C4-2B (cell line): ENCODE results near the gene PTH1R.

Experiments used
- ZFX ChIP-seq: fragments of 450-650 bp; IDR thresholded peaks from 2 replicates; pipeline ENCODE4 v1.6.1; 2017
- TF ChIP-seq, protein P1 (sequence below): fragments of 450-650 bp; conservative IDR thresholded peaks from 2 replicates; pipeline ENCODE4 v1.5.1; 2017; ENCODE audit warnings: mild to moderate bottlenecking

DNA sequence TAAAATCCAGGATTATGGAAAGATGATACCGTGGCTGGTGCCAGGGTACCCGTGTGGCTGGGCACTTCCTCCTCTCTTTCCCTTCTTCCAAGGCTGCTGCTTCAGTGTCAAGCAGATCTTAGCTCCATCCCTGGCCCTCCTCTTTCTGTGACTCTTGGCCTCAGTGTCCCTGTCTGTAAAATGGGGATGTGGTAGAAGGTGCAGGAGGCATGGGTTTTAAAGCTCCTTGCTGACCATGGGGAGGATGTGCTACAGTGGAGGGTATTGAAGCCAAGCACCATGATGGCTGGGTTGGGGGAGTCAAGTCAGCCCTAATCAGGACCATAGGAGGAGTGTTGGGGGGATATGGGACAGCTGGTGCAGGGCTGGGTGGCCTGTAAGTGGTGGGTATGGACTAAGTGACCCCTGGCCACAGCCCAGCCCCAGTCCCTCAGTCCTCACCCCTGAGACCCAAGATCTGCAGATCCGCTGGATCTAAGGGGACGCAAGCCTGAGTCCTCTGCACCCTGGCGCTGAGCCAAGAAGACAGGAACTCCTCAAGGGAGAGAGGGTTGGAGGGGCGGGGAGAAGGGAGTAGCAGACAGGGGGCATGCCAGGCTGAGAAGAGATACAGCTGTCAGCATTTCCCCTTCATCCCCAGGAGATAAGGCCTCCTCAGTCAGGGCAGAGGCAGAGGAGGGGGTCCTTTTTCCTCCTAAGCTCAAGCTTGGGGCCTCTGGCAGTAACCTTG lies 12.0 kb downstream of the PTH1R start:
- TF ChIP-seq, protein P1, sequence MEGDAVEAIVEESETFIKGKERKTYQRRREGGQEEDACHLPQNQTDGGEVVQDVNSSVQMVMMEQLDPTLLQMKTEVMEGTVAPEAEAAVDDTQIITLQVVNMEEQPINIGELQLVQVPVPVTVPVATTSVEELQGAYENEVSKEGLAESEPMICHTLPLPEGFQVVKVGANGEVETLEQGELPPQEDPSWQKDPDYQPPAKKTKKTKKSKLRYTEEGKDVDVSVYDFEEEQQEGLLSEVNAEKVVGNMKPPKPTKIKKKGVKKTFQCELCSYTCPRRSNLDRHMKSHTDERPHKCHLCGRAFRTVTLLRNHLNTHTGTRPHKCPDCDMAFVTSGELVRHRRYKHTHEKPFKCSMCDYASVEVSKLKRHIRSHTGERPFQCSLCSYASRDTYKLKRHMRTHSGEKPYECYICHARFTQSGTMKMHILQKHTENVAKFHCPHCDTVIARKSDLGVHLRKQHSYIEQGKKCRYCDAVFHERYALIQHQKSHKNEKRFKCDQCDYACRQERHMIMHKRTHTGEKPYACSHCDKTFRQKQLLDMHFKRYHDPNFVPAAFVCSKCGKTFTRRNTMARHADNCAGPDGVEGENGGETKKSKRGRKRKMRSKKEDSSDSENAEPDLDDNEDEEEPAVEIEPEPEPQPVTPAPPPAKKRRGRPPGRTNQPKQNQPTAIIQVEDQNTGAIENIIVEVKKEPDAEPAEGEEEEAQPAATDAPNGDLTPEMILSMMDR = no peak
- TF ChIP-seq ZFX = no peak
